SK-N-MC (cell line): ENCODE results near the gene LARGE1.

Source experiments
- EZH2 ChIP-seq: fragments of 200-600 bp; sonication (generic); IDR thresholded peaks from one replicate; pipeline ENCODE4 v1.6.1; 2017; ENCODE audit warnings: antibody characterized with exemption
- FOXP2 ChIP-seq: optimal IDR thresholded peaks from 2 replicates; pipeline ENCODE3; 2011; ENCODE audit warnings: mild to moderate bottlenecking, moderate library complexity; ENCODE audit not compliant: insufficient read depth; ENCODE audit errors: extremely low read length, control extremely low read depth
- POLR2AphosphoS5 ChIP-seq: IDR thresholded peaks from 2 replicates; pipeline ENCODE4 v1.6.1; 2012; ENCODE audit warnings: mild to moderate bottlenecking, low read depth, low read length, borderline replicate concordance

- no peak for TF ChIP-seq POLR2AphosphoS5
- no peak for TF ChIP-seq EZH2
- TF ChIP-seq FOXP2: no peak
Measured at GRCh38 chr22:33260498-33260897, 659.8 kb downstream of the LARGE1 start.
